Right renal cortex interstitium (tissue), 3 donors: ENCODE results near the gene HTRA3. TPM values are rescaled to one million over a fixed set of nuclear protein-coding genes. Genes with fewer than 3 reads are reported as not detected.

ENCODE experiments used
- DNase-seq, 3 donors: peaks; one replicate each; pipeline ENCODE4 v3.0.0-alpha.2; 2013; ENCODE audit warnings: low read depth in 3 of 3, low spot score in 2 of 3
- polyA plus RNA-seq, 3 donors: library from polyadenylated mRNA; unstranded; fragments of 120-200 nt; gene quantifications; one replicate each; pipeline ENCODE4 v1.2.1, GENCODE V29; 2013; ENCODE audit not compliant: insufficient read length in 3 of 3

The HTRA3 gene
- polyA plus RNA-seq, 3 donors = 7.9 to 9.9 (median 8.7) TPM

DNA sequence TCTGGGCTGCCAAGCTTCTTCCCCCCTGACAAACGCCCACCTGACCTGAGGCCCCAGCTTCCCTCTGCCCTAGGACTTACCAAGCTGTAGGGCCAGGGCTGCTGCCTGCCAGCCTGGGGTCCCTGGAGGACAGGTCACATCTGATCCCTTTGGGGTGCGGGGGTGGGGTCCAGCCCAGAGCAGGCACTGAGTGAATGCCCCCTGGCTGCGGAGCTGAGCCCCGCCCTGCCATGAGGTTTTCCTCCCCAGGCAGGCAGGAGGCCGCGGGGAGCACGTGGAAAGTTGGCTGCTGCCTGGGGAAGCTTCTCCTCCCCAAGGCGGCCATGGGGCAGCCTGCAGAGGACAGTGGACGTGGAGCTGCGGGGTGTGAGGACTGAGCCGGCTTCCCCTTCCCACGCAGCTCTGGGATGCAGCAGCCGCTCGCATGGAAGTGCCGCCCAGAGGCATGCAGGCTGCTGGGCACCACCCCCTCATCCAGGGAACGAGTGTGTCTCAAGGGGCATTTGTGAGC is 37.0 kb downstream of the HTRA3 start:
- no peak for DNase-seq

GRCh38 chr4:8307121-8307520 is 37.6 kb downstream of the HTRA3 start:
- no peak for DNase-seq

GRCh38 chr4:8307714-8308113 is 38.2 kb downstream of the HTRA3 start:
- DNase-seq = no peak

GRCh38 chr4:8308144-8308543 is 38.6 kb downstream of the HTRA3 start:
- no peak for DNase-seq

GRCh38 chr4:8308856-8309771 is 39.6 kb downstream of the HTRA3 start:
- no peak for DNase-seq

DNA sequence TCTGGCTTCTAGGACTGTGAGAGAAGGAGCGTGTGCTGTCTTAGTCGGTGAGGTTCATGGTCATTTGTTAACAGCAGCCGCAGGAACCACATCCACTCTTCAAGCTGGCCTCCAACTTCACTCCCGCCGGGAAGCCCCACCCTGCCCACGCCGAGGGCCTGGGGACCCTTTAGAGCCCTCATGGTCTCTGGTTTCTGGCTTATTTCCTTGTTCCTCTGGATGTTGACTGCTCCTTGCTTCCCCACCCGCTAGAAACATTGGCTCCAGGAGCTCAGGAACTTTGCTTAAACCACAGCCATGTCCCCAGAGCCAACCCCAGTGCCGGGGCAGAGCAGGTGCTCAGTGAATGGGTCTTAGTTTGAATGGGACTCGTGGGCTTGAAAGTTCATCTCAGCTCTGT is 40.8 kb downstream of the HTRA3 start:
- no peak for DNase-seq

DNA sequence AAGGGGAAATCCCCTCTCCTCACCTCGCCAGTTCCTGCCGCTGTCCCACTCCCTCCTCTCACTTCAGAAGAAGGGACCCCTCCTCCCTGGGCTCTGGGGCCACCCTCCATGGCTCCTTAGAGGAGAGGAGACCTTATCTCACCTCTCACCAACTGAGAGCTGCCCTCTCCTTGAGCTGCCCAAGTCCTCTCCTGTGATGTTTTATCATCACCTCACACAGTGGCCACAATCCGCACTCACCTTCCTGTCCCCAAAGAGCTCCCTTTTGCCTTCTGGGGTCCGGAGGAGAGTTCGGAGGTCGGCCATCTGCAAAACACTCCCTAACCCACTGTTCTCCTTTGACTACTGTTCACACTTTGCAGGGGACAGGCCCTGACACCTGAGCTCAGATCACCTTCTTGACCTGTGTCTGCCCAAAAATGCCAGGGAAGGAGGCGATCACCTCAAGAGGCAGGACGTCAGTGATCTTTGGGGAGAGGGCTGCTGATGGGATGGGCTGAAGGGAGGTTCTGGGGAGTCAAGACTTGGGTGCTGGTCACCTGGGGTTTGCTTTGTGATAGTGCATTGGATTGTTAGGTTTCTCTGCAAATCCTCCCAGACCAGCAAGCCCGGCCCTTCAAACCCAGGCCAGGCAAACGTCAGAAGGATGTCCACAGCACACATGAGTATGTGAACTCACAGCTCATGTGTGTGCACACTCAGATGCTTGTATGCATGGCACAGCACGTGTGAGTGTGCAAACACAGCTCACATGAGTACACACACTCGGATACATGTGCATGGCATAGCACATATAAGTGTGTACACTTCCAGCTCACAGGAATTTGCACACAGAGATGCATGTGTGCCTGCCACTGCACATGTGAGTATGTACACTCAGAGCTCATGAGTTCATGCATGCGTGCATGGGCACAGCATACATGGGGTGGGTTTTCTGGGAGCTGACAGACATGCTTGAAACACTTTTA is 41.8 kb downstream of the HTRA3 start:
- DNase-seq = no peak

DNA sequence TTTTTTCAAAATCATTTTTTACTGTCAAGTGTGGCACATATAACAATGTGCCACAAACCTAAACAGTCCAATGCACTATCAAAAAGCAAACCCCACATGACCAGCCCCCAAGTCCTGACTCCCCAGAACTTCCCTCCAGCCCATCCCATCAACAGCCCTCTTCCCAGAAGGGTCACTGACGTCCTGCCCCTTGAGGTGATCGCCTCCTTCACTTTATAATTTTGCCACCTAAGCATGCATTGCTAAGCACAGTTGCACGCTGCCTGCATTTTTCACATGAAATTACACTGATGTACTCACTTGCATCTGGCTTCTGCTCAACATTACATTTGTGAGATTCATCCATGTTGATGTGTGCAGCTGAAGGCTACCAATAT is 42.5 kb downstream of the HTRA3 start:
- no peak for DNase-seq

DNA sequence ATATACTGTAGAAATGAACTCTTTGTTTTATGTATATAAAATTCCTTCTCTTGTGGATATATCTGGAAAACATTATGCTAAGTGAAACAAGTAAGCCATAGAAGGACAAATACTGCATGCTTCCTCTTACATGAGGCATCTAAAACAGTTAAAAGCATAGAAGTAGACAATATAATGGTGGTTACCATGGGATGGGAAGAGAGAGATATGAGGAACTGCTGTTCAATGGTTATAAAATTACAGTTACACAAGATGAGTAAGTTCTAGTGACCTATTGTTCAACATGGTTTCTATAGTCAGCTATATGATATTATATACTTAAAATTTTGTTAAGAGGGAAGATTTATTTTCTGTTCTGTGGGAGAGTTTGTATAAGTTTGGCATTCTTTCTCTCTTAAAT is 43.4 kb downstream of the HTRA3 start:
- DNase-seq = no peak

DNA sequence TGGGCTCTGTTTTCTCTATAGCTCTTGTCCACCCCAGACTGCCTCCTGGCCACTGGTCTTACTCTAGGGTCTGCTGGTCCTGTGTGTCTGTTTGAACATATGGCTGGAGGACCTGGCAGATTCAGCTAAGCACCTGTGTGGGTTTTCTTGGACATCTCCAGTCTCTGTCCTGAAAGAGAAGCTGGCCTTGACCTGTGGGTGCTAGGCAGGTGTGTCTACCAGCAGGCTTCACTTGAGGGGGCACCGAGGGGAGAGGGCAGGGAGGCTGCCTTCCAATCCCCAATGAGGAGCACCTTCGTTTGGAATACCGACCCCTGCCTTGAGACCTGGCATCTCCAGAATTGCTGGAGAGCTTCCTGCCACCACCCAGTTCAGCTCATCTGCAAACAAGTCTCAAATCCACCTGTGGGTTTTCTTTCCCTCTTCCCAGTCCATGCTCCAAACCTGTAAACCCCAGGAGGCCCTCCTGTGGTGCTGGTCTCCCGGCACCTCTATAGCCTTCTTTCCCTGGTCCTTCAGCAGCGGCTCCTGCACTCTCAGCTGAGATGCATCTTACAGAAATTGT is 45.2 kb downstream of the HTRA3 start:
- no peak for DNase-seq

- DNase-seq = peak; percentile 64 to 87 (median 77)
Observed at GRCh38 chr4:8315435-8316250, 46.1 kb downstream of the HTRA3 start.

GRCh38 chr4:8316251-8316771 is 46.8 kb downstream of the HTRA3 start:
- DNase-seq = no peak

GRCh38 chr4:8316911-8317351 is 47.4 kb downstream of the HTRA3 start:
- no peak for DNase-seq

- DNase-seq = no peak
Observed at GRCh38 chr4:8317474-8317873, 47.9 kb downstream of the HTRA3 start.

GRCh38 chr4:8318509-8318908 is 49.0 kb downstream of the HTRA3 start:
- no peak for DNase-seq

- DNase-seq = no peak
Observed at GRCh38 chr4:8319061-8319460, 49.5 kb downstream of the HTRA3 start.

DNA sequence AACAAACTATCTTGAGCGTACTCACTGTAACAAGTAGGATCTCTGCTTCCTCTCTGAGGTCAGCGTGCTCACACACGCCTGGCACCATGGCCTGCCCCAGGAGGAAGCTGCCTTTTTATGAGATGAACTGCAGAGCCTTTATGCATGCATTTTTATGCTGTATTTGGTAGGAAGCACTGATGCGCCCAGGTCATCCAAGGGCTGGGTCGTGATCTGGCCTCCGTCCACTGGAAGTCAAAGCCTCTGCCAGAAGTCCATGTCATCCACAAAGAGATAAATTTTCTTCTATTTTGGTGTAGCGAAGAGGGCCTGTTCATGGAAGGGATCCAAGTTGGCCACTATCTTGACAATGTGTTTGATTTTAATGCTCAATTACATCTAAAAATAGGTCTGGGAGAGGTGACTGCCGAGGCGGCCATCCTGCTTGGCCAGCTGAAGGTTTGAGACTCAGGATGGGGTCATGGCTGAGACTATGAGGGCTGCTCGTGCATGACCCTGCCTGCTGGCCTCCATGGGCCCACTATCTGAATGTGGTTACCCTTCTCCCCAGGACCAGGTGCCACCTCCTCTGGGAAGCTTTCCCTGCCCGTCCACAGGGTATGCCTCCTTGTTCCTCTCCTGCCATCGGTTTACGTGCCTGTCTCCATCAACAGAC is 50.3 kb downstream of the HTRA3 start:
- DNase-seq = no peak

- no peak for DNase-seq
Observed at GRCh38 chr4:8320386-8320750, 50.8 kb downstream of the HTRA3 start.

- DNase-seq = no peak
Observed at GRCh38 chr4:8321220-8321619, 51.7 kb downstream of the HTRA3 start.
